ENCODE results near the gene ZC3H7A. TPM values are rescaled to one million over a fixed set of nuclear protein-coding genes. Genes with fewer than 3 reads are reported as not detected.

The ZC3H7A gene
- total and polyA plus RNA-seq, 7 donors, result 19.9 to 62.5 (median 45.5) TPM

GRCh38 chr16:11706180-11706742, 90.8 kb downstream of the ZC3H7A start:
- Histone ChIP-seq H3K27ac (peak overlapping the region in 1 of 4 donors; percentile 0), H3K27me3 (no peaks in the 10 kb centered on the region), H3K4me1 (peaks cover 0 to 12% (median 8%) of the 10 kb centered on the region in 4 donors), H3K4me3 (no peak overlapping the region), H3K9me3 (no peaks in the 10 kb centered on the region), H3K36me3 (peaks cover 0 to 30% (median 0%) of the 10 kb centered on the region in 4 donors)
- TF ChIP-seq POLR2A (IDR thresholded peaks at IDR 0.05), result no peak
- TF ChIP-seq CTCF (IDR thresholded peaks at IDR 0.05), result no peak
- DNase-seq, result no peak
- intact Hi-C loops (cut with DNase I), result no loop called here
- WGBS, 2 donors, result 94 to 95% methylated on average over 5 of the region's 5 CpGs

DNA sequence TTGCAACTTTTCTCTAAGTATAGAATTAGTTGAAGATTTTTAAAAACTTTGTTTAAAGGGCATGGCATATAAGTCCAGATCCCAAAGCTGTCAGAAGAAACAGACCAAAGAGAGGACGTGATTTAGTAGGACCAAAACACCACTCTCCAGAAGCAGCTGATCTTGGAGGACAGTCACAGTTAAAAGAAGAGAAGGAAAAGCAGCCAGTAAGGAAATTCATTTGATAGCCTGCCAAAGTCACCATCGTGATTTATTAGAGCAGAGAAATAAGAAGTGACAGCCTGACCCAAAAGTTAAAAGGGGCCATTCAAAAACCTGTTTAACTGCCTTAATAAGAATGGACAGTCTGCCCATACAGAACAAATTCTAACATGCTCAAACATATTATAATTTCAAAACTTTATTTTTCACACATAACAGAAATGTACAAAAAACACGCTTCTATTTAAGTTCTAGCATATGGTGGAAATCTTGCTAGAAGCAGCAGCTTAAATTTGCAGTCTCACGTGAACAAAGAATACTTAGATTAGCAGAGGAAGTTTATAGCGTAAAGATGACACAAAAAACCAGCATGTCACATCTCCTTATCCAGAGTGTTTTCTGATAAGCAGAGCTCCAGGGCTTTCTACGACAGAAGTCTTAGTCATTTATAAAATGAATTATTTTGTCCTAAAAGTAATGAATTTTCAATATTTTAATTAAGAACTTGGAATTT, 91.6 kb downstream of the ZC3H7A start:
- TF ChIP-seq EP300 (IDR thresholded peaks at IDR 0.05), result no peak
- TF ChIP-seq POLR2AphosphoS5 (IDR thresholded peaks at IDR 0.05), result no peak
- TF ChIP-seq POLR2A (IDR thresholded peaks at IDR 0.05), result no peak
- no peak for TF ChIP-seq CTCF (IDR thresholded peaks at IDR 0.05)
- Histone ChIP-seq H3K9me3 (no peaks in the 10 kb centered on the region), H3K4me1 (peaks cover 0 to 12% (median 8%) of the 10 kb centered on the region in 4 donors), H3K4me3 (no peak overlapping the region), H3K36me3 (peaks cover 0 to 22% (median 0%) of the 10 kb centered on the region in 4 donors), H3K27ac (peak overlapping the region in 1 of 4 donors; percentile 0), H3K27me3 (no peaks in the 10 kb centered on the region)
- intact Hi-C loops (cut with DNase I), result no loop called here
- DNase-seq, result no peak
- 83 to 92% methylated on average over 6 of the region's 6 CpGs for WGBS, 2 donors

Small RNAs within 50 kb of the gene (small RNA-seq; reads per million reads assigned to genes)
- 0 reads per million in 3 donors for gene RF00017

Other genes with a start within 250 kb of the ZC3H7A start
- gene LITAF, start 210.3 kb downstream of the ZC3H7A start, total RNA-seq, result 10 to 100 TPM; 20.6 to 55.1 (median 39.9) TPM
- gene LITAF, start 210.3 kb downstream of the ZC3H7A start, polyA plus RNA-seq, result 100 to 1,000 TPM; 176 to 307 (median 195) TPM
- gene SNN, start 128.8 kb downstream of the ZC3H7A start, total RNA-seq, result 10 to 100 TPM; 10.8 to 15.3 (median 13.5) TPM
- gene SNN, start 128.8 kb downstream of the ZC3H7A start, polyA plus RNA-seq, result 10 to 100 TPM in 1 of 3 donors, 1 to 10 TPM in 2; 5.1 to 14.4 (median 6.0) TPM
- gene TXNDC11, start 54.4 kb downstream of the ZC3H7A start, total RNA-seq, result 10 to 100 TPM; 25.3 to 35.2 (median 28.8) TPM
- 10 to 100 TPM; 34.9 to 54.0 (median 37.8) TPM for gene TXNDC11, start 54.4 kb downstream of the ZC3H7A start, polyA plus RNA-seq
- 100 to 1,000 TPM; 134 to 177 (median 148) TPM for gene RSL1D1, start 54.3 kb upstream of the ZC3H7A start, total RNA-seq
- 10 to 100 TPM; 36.5 to 85.5 (median 78.7) TPM for gene RSL1D1, start 54.3 kb upstream of the ZC3H7A start, polyA plus RNA-seq
- gene GSPT1, start 118.7 kb upstream of the ZC3H7A start, total RNA-seq, result 10 to 100 TPM; 51.8 to 73.5 (median 52.3) TPM
- 10 to 100 TPM; 43.8 to 55.3 (median 51.1) TPM for gene GSPT1, start 118.7 kb upstream of the ZC3H7A start, polyA plus RNA-seq
- 10 to 100 TPM in 1 of 4 donors, 1 to 10 TPM in 3; 1.6 to 36.8 (median 2.9) TPM for gene NPIPB2, start 144.8 kb upstream of the ZC3H7A start, total RNA-seq
- 1 to 10 TPM; 2.3 to 9.6 (median 3.0) TPM for gene NPIPB2, start 144.8 kb upstream of the ZC3H7A start, polyA plus RNA-seq
- gene TNFRSF17, start 168.0 kb upstream of the ZC3H7A start, total RNA-seq, result not detected
- 1 to 10 TPM; 1.8 to 3.8 (median 1.8) TPM for gene TNFRSF17, start 168.0 kb upstream of the ZC3H7A start, polyA plus RNA-seq
- 10 to 100 TPM; 16.8 to 38.2 (median 17.5) TPM for gene SNX29, start 179.5 kb upstream of the ZC3H7A start, total RNA-seq
- gene SNX29, start 179.5 kb upstream of the ZC3H7A start, polyA plus RNA-seq, result 10 to 100 TPM in 1 of 3 donors, 1 to 10 TPM in 2; 1.6 to 10.3 (median 2.4) TPM

Measured in sigmoid colon (tissue), 7 donors.